Upper lobe of left lung (tissue), 6 donors: Measurements from ENCODE around the gene F13A1. TPM values are rescaled to one million over a fixed set of nuclear protein-coding genes. Genes with fewer than 3 reads are reported as not detected.

Source experiments
- ATAC-seq, 2 donors: fragments of 200-7000 bp; cut with Tn5 transposase; one replicate each; pipeline ENCODE4 v1.9.1; 2022; ENCODE audit warnings: mild to moderate bottlenecking in 2 of 2, moderate library complexity in 2 of 2; ENCODE audit not compliant: low FRiP score in 2 of 2
- DNase-seq, 2 donors: peaks; one replicate each; pipeline ENCODE4 v3.0.0-alpha.2; 2019 to 2020
- H3K27ac ChIP-seq, 4 donors: fragments of 200-600 bp; sonication (generic); one replicate each; pipeline ENCODE4 v1.5.1; 2016 to 2019
- H3K27me3 ChIP-seq, 4 donors: fragments of 200-600 bp; sonication (generic); one replicate each; pipeline ENCODE4 v1.5.1; 2017 to 2019
- H3K36me3 ChIP-seq, 4 donors: fragments of 200-600 bp; sonication (generic); one replicate each; pipeline ENCODE4 v1.5.1; 2016 to 2019
- H3K4me1 ChIP-seq, 4 donors: fragments of 200-600 bp; sonication (generic); one replicate each; pipeline ENCODE4 v1.5.1; 2018 to 2019
- H3K4me3 ChIP-seq, 4 donors: fragments of 200-600 bp; sonication (generic); one replicate each; pipeline ENCODE4 v1.5.1; 2017 to 2019; ENCODE audit warnings: mild to moderate bottlenecking in 2 of 4, moderate library complexity in 1 of 4
- H3K9me3 ChIP-seq, 4 donors: fragments of 200-600 bp; sonication (generic); one replicate each; pipeline ENCODE4 v1.5.1; 2018 to 2019
- CTCF ChIP-seq, 6 experiments: fragments of 450-650 bp in 4 of 6; fragments of 200-600 bp in 2 of 6; sonication (generic) in 2 of 6; IDR thresholded peaks; one replicate each; pipeline ENCODE4 v1.5.1; 2016 to 2019; ENCODE audit warnings: antibody characterized with exemption in 6 of 6
- EP300 ChIP-seq, 4 donors: sonication (generic); formaldehyde crosslinking; IDR thresholded peaks; one replicate each; pipeline ENCODE4 v1.5.1; 2017; ENCODE audit warnings: antibody characterized with exemption in 4 of 4, control low read depth in 2 of 4
- POLR2A ChIP-seq, 4 donors: fragments of 450-650 bp; IDR thresholded peaks; one replicate each; pipeline ENCODE4 v1.5.1; 2016 to 2017; ENCODE audit warnings: antibody characterized with exemption in 4 of 4, mild to moderate bottlenecking in 2 of 4
- POLR2AphosphoS5 ChIP-seq, 2 donors: sonication (generic); formaldehyde crosslinking; IDR thresholded peaks; one replicate each; pipeline ENCODE4 v1.5.1; 2017; ENCODE audit warnings: antibody characterized with exemption in 2 of 2
- WGBS, 2 donors: methylation state at CpG; one replicate each; pipeline ENCODE4 v1.1.5; 2017 to 2018; 5-methylcytosine and 5-hydroxymethylcytosine counted together
- total RNA-seq, 6 donors: library from RNA; depleted of rRNA in 4 of 6; stranded (reverse); fragments of >200 nt in 4 of 6; gene quantifications; one replicate each; pipeline versions ENCODE4 v1.1.0 to v1.2.1, GENCODE V29; 2016 to 2021
- donor health status: DM: no; HTN: no; CAD: no; lungs with moderate emphysema.
- donor health status: DM: no; HTN: yes; CAD: no; lungs with severe emphysema.

Gene F13A1
- total RNA-seq, 6 donors from 2014 or later: 7.3 to 146 (median 39.2) TPM

- H3K4me3 ChIP-seq: no peak overlapping the region
- ATAC-seq (no peak), DNase-seq (no peak)
- H3K27me3 ChIP-seq: no peaks in the 10 kb centered on the region
- TF ChIP-seq CTCF (IDR thresholded peaks at IDR 0.05) (no peak), EP300 (IDR thresholded peaks at IDR 0.05) (no peak), POLR2A (IDR thresholded peaks at IDR 0.05) (no peak), POLR2AphosphoS5 (IDR thresholded peaks at IDR 0.05) (no peak)
- no peaks in the 10 kb centered on the region for H3K4me1 ChIP-seq
- no peaks in the 10 kb centered on the region for H3K9me3 ChIP-seq
- no peak overlapping the region for H3K27ac ChIP-seq
- no peaks in the 10 kb centered on the region for H3K36me3 ChIP-seq
- 91 to 95% methylated on average over 3 of the region's 3 CpGs for WGBS, 2 donors
Measured at GRCh38 chr6:6287415-6287814, 33.0 kb downstream of the F13A1 start.

- DNase-seq (no peak), ATAC-seq (no peak)
- no peak overlapping the region for H3K4me3 ChIP-seq
- H3K27ac ChIP-seq: no peak overlapping the region
- no peaks in the 10 kb centered on the region for H3K4me1 ChIP-seq
- 89 to 97% methylated on average over 11 of the region's 11 CpGs for WGBS, 2 donors
- H3K36me3 ChIP-seq: no peaks in the 10 kb centered on the region
- TF ChIP-seq CTCF (IDR thresholded peaks at IDR 0.05): no peak
- TF ChIP-seq EP300 (IDR thresholded peaks at IDR 0.05): no peak
- TF ChIP-seq POLR2A (IDR thresholded peaks at IDR 0.05): no peak
- no peaks in the 10 kb centered on the region for H3K9me3 ChIP-seq
- H3K27me3 ChIP-seq: no peaks in the 10 kb centered on the region
Measured at GRCh38 chr6:6285679-6286078, 34.8 kb downstream of the F13A1 start.

- 69 to 77% methylated on average over 6 of the region's 6 CpGs for WGBS, 2 donors
- ATAC-seq (peak; percentile 31 to 49), DNase-seq (no peak)
- H3K4me1 ChIP-seq: no peaks in the 10 kb centered on the region
- no peak overlapping the region for H3K27ac ChIP-seq
- no peaks in the 10 kb centered on the region for H3K36me3 ChIP-seq
- no peaks in the 10 kb centered on the region for H3K27me3 ChIP-seq
- TF ChIP-seq EP300 (IDR thresholded peaks at IDR 0.05) (no peak), POLR2A (IDR thresholded peaks at IDR 0.05) (no peak), CTCF (IDR thresholded peaks at IDR 0.05) (no peak), POLR2AphosphoS5 (IDR thresholded peaks at IDR 0.05) (no peak)
- H3K4me3 ChIP-seq: no peak overlapping the region
- no peaks in the 10 kb centered on the region for H3K9me3 ChIP-seq
Measured at GRCh38 chr6:6284221-6284966, 36.1 kb downstream of the F13A1 start.

- TF ChIP-seq CTCF (IDR thresholded peaks at IDR 0.05) (no peak), EP300 (IDR thresholded peaks at IDR 0.05) (no peak), POLR2A (IDR thresholded peaks at IDR 0.05) (no peak), POLR2AphosphoS5 (IDR thresholded peaks at IDR 0.05) (no peak)
- H3K4me3 ChIP-seq: no peak overlapping the region
- H3K36me3 ChIP-seq: no peaks in the 10 kb centered on the region
- DNase-seq (no peak), ATAC-seq (no peak)
- H3K9me3 ChIP-seq: no peaks in the 10 kb centered on the region
- H3K27me3 ChIP-seq: no peaks in the 10 kb centered on the region
- 90 to 93% methylated on average over 2 of the region's 2 CpGs for WGBS, 2 donors
- H3K27ac ChIP-seq: no peak overlapping the region
- no peaks in the 10 kb centered on the region for H3K4me1 ChIP-seq
Measured at GRCh38 chr6:6283746-6284145, 36.7 kb downstream of the F13A1 start.

GRCh38 chr6:6282716-6283115 is 37.7 kb downstream of the F13A1 start:
- H3K27me3 ChIP-seq: no peaks in the 10 kb centered on the region
- no peaks in the 10 kb centered on the region for H3K36me3 ChIP-seq
- WGBS, 2 donors: 86 to 96% methylated on average over 1 of the region's 1 CpG
- no peak overlapping the region for H3K4me3 ChIP-seq
- no peak overlapping the region for H3K27ac ChIP-seq
- DNase-seq (no peak), ATAC-seq (no peak)
- TF ChIP-seq POLR2A (IDR thresholded peaks at IDR 0.05): no peak
- no peak for TF ChIP-seq EP300 (IDR thresholded peaks at IDR 0.05)
- TF ChIP-seq POLR2AphosphoS5 (IDR thresholded peaks at IDR 0.05): no peak
- TF ChIP-seq CTCF (IDR thresholded peaks at IDR 0.05): no peak
- no peaks in the 10 kb centered on the region for H3K4me1 ChIP-seq
- H3K9me3 ChIP-seq: no peaks in the 10 kb centered on the region
